ENCODE data around the gene SLC7A1. TPM values are rescaled to one million over a fixed set of nuclear protein-coding genes. Genes with fewer than 3 reads are reported as not detected.

The SLC7A1 gene
- polyA plus RNA-seq, 2 of the 4 experiments (the other 2 are of a cell fraction): 19.9 to 24.8 TPM

- ATAC-seq (no peak), FAIRE-seq (no peak), DNase-seq (ENCODE audit: low read depth in 1 of 2, low spot score in 1 of 2) (no peak)
- whole genome bisulfite sequencing (ENCODE audit: missing lambda C conversion rate): 96% methylated on average over 4 of the region's 7 CpGs
- no peaks in the 10 kb centered on the region for H3K9me3 ChIP-seq
- no peaks in the 10 kb centered on the region for H3K4me1 ChIP-seq
- TF ChIP-seq CBX8 (IDR thresholded peaks at IDR 0.05): no peak
- TF ChIP-seq MAFK (IDR thresholded peaks at IDR 0.05; ENCODE audit: partially characterized antibody): no peak
- no peak for TF ChIP-seq BHLHE40 (IDR thresholded peaks at IDR 0.05; ENCODE audit: low read depth, low read length)
- TF ChIP-seq FOXS1 (CRISPR knock-in tag; IDR thresholded peaks at IDR 0.05): no peak
- no peak for TF ChIP-seq ZC3H11A (IDR thresholded peaks at IDR 0.05)
- TF ChIP-seq ATOH8 (CRISPR knock-in tag; IDR thresholded peaks at IDR 0.05; ENCODE audit: low read depth): no peak
- TF ChIP-seq MAX (IDR thresholded peaks at IDR 0.05): no peak
- ChIA-PET CTCF (interaction anchor here (0.5 kb wide), 1 partner anchor 22 kb away, joined by 3 read pairs; no protein-coding TSS in a partner anchor), POLR2A (no interaction called here)
- H3K27ac ChIP-seq: no peak overlapping the region
- no peak overlapping the region for H3K4me2 ChIP-seq
- H3K4me3 ChIP-seq: no peak overlapping the region
These were observed 58.6 kb downstream of the SLC7A1 start for GRCh38 chr13:29536853-29537252.

GRCh38 chr13:29535663-29536655 lies 59.5 kb downstream of the SLC7A1 start:
- ATAC-seq (no peak), FAIRE-seq (no peak), DNase-seq (ENCODE audit: low read depth in 1 of 2, low spot score in 1 of 2) (no peak)
- H3K4me3 ChIP-seq: no peak overlapping the region
- POLR2A ChIA-PET: no interaction called here
- H3K9me3 ChIP-seq: no peaks in the 10 kb centered on the region
- CTCF ChIA-PET: no interaction called here
- WGBS (ENCODE audit: missing lambda C conversion rate): 94% methylated on average over 21 of the region's 24 CpGs
- no peaks in the 10 kb centered on the region for H3K4me1 ChIP-seq
- H3K4me2 ChIP-seq: no peak overlapping the region
- no peak for TF ChIP-seq EP300 (IDR thresholded peaks at IDR 0.05)
- TF ChIP-seq HOXB13 (CRISPR knock-in tag; IDR thresholded peaks at IDR 0.05; ENCODE audit: low read depth): no peak
- TF ChIP-seq FOSB (CRISPR knock-in tag; IDR thresholded peaks at IDR 0.05): no peak
- TF ChIP-seq MYC (IDR thresholded peaks at IDR 0.05; ENCODE audit: borderline replicate concordance, low read length): no peak
- no peak for TF ChIP-seq NPAS2 (CRISPR knock-in tag; IDR thresholded peaks at IDR 0.05; ENCODE audit: borderline replicate concordance)
- no peak for TF ChIP-seq RAD21 (conservative IDR thresholded peaks at IDR 0.05 in 1 of 2, IDR thresholded peaks at IDR 0.05 in 1 of 2)
- TF ChIP-seq ATOH8 (CRISPR knock-in tag; IDR thresholded peaks at IDR 0.05; ENCODE audit: low read depth): no peak
- no peak overlapping the region for H3K27ac ChIP-seq

- no peak for ATAC-seq
- Histone ChIP-seq H3K4me3 (no peak overlapping the region), H3K27ac (no peak overlapping the region), H3K4me2 (no peak overlapping the region), H3K4me1 (no peaks in the 10 kb centered on the region), H3K9me3 (no peaks in the 10 kb centered on the region)
- no peak for DNase-seq (ENCODE audit: low read depth in 1 of 2, low spot score in 1 of 2)
- FAIRE-seq: no peak
- CTCF ChIA-PET: no interaction called here
- 84% methylated on average over 4 of the region's 4 CpGs for WGBS (ENCODE audit: missing lambda C conversion rate)
- POLR2A ChIA-PET: no interaction called here
- TF ChIP-seq REST (IDR thresholded peaks at IDR 0.05) (no peak), ZNF302 (CRISPR knock-in tag; IDR thresholded peaks at IDR 0.05) (no peak), MYC (IDR thresholded peaks at IDR 0.05; ENCODE audit: borderline replicate concordance, low read length) (no peak), MAX (IDR thresholded peaks at IDR 0.05) (no peak), ELK1 (IDR thresholded peaks at IDR 0.05; ENCODE audit: low read depth, low read length) (no peak), FOXS1 (CRISPR knock-in tag; IDR thresholded peaks at IDR 0.05) (no peak), HOXB13 (CRISPR knock-in tag; IDR thresholded peaks at IDR 0.05; ENCODE audit: low read depth) (no peak), FOSL2 (IDR thresholded peaks at IDR 0.05) (no peak), FOSL2 (CRISPR knock-in tag; IDR thresholded peaks at IDR 0.05) (no peak), KDM5A (IDR thresholded peaks at IDR 0.05) (no peak), ZFP36 (IDR thresholded peaks at IDR 0.05; ENCODE audit: borderline replicate concordance, partially characterized antibody) (no peak), MAFK (IDR thresholded peaks at IDR 0.05; ENCODE audit: partially characterized antibody) (no peak), SREBF2 (IDR thresholded peaks at IDR 0.05) (no peak), ZSCAN20 (CRISPR knock-in tag; IDR thresholded peaks at IDR 0.05) (no peak), POLR2AphosphoS2 (conservative IDR thresholded peaks at IDR 0.05; ENCODE audit: low read length) (no peak), USF2 (IDR thresholded peaks at IDR 0.05) (no peak)
These were observed 61.4 kb downstream of the SLC7A1 start for GRCh38 chr13:29534083-29534482.

Data from A549 (cell line).